Activated CD4-positive, alpha-beta T cell treated with anti-CD3 and anti-CD28 coated beads for 24 hours (primary cell): Measurements from ENCODE around the gene FOXM1.
"Not testable (repeated sequence)": the region's sequence is repeated elsewhere in the genome, so short reads cannot be mapped to it uniquely, and the experiment has no call there.

Experiments
- DNase-seq, 2 donors: peaks; one replicate each; pipeline ENCODE4 v3.0.0-alpha.2; 2020; ENCODE audit warnings: low read depth in 2 of 2

Gene FOXM1

DNA sequence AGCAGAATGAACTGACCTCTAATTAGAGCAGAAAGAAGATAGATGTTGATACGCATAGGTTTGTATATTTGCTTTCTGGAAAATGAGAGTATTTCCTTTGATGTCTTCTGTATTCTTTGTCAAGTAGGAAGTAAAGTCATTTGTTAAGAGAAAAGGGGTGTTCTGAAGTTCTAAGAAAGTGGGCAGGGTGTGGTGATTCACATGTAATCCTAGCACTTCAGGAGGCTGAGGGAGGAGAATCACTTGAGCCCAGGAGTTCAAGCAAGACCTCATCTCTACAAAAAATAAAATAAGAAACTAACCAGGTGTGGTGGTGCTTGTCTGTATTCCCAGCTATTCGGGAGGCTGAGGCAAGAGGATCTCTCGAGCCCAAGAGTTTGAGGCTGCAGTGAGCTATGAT lies 2.9 kb upstream of the FOXM1 start:
- DNase-seq, result no peak

DNA sequence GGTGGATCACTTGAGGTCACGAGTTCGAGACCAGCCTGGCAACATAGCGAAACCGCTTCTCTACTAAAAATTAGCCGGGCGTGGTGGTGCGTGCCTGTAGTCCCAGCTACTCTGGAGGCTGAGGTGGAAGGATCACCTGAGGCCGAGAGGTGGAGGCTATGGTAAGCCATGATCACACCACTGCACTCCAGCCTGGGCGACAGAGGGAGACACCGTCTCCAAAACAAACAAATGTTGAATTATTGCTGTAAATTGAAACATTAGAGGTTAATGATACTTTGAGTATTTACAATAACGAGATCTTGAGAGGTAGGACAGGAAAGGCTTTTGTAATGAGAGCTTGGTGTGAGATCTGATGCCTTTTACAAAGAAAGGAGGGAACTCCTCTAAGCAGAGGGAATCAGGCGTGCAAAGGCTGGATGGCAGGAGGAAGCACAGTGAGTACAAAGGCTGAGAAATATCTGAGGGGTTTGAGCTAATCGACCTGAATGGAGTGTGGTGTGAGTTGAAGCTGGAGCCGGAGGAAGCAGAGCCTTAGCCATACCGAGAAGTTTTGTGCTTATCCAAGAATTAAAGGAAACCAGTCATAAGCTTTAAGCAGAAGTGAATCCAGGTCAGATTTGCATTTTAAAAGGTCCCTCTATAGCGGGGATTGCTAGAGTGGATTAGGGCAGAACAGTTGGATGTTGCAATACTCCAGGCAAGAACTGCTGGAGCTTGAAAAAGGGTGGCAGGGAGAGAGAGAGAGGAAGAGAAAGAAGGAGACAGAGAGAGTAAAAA lies 1.2 kb upstream of the FOXM1 start:
- DNase-seq, result no peak

DNA sequence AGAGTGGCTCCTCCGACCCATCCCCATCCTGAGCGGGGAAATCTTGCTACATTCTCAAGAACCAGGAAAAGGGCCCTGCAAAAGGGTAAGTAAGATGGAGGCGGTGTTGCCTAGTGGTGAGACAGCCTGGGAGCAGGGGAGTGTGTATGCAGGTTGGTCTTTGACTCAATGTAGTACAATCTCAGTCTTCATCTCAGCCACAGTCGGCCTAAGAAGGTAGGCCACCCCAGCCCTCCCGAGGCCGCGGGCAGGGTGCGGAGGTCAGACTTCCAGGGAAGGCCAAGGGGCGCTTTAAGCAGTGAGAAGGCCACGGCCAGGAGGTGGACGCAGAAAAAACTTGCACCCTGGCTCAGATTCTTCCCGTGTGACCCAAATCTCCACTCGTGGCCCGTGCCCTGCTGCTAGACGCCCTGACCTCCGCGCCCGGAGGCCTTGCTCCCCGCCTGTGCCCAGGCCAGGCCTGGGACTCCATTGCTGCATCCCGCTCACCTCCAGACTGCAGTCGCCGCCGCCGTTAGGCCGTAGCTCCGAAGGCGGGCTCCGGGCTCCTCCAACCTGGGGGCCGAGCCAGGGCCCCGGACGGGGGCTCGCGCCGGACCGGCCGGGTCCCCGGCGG lies 435 bp downstream of the FOXM1 start:
- DNase-seq, result no peak

DNA sequence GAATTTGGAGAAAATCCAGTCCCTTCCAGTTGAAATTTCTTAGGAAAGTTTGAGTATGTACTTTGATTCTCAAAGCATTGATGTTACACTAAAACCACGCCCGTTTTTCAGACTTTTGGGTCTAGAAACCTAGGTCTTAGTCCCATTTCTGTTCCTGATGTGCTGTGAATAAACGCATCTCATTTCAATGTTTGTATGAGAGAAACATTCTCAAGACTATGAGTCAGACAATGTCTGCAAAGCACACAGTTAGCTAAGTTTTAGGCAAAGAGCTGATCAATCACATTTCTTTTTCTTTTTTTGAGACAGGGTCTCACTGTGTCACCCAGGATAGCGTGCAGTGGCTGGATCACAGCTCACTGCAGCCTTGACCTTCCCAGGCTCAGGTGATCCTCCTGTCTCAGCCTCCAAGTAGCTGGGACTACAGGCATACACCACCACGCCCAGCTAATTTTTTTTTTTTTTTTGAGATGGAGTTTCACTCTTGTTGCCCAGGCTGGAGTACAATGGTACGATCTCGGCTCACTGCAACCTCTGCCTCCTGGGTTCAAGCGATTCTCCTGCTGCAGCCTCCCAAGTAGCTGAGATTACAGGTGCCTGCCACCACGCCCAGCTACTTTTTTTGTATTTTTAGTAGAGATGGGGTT lies 7.9 kb downstream of the FOXM1 start:
- not testable (repeated sequence) for DNase-seq

DNA sequence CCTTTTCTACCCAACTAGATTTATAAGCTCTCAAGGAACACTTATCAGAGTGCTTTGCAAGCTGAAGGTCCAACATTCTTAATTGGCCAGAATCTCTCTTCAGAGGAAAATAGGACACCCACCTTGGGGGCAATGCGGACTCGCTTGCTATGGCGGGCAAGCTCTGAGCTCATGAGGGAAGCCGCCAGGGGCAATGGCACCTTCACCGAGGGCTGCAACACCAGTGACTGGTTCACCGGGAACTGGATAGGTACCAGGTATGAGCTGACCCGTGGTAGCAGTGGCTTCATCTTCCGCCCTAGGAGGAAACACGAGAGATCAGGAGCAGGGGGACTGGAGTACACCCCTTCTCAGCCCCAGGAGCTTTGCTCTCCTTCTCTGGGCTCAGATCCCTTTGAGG lies 12.8 kb downstream of the FOXM1 start:
- no peak for DNase-seq

DNA sequence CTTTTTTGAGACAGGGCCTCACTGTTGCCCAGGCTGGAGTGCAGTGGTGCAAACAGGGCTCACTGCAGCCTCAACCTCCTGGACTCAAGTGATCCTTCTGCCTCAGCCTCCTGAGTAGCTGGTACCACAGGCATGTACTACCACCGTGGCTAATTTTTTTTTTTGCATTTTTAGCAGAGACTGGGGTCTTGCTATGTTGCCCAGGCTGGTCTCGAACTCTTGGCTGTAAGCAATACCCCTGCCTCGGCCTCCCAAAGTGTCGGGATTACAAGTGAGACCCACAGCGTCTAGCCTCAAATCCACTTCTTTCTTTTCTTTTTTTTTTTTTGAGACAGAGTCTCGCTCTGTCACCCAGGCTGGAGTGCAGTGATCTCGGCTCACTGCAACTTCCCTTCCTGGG lies 13.6 kb downstream of the FOXM1 start:
- DNase-seq, result not testable (repeated sequence)

DNA sequence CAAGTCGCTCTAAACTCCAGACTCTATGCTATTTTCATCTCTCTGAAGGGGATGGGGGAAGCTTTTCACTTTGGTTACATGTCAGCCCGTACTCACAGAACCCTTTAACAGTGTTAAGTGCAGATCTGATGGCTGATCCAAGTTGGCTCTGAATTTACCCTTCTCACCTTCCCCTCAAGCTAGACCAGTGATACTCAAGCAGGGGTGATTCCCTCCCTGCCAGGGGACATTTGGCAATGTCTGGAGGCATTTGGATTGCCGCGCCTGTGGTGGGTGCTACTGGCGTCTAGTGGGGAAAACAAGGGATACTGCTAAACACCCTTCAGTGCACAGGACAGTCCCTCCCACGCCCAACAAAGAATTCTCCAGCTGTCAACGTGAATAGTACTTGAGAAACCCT lies 14.1 kb downstream of the FOXM1 start:
- DNase-seq, result no peak

DNA sequence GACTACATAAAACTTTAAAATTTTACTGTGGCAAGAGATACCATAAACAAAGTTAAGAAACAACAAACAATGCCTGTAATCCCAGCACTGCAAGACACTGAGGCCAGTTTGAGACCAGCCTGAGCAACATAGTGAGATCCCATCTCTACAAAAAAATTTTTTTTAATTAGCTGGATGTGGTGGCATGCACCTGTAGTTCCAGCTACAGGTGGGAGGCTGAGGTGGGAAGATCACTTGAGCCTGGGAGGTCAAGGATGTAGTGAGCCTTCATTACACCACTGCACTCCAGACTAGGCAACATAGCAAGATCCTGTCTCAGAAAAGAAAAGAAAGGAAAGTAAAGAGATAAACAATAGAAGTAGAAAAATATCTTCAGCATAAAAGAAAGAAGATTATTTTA lies 16.8 kb downstream of the FOXM1 start:
- no peak for DNase-seq

DNA sequence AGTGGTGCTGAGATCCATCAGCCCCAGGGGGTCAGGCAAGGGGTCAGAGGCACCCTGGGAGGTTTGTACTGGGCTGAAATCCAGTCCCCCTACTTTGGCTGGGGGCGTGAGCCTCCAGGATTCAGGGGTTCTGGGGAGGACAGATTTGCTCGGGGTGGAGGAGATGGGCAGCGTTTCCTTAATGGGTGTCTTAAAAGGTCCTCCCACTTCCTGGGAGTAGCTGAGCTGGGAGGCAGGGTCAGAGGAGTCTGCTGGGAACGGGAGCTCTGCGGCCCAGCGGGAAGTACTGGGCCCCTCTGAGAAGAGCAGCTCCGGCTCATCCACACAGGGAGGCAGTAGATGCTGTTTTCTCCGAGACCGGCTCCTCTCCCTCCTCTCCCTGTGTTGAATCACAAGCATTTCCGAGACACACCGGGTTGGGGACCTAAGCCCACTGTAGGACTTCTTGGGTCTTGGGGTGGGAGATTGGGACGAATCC lies 18.0 kb downstream of the FOXM1 start:
- DNase-seq, result no peak

DNA sequence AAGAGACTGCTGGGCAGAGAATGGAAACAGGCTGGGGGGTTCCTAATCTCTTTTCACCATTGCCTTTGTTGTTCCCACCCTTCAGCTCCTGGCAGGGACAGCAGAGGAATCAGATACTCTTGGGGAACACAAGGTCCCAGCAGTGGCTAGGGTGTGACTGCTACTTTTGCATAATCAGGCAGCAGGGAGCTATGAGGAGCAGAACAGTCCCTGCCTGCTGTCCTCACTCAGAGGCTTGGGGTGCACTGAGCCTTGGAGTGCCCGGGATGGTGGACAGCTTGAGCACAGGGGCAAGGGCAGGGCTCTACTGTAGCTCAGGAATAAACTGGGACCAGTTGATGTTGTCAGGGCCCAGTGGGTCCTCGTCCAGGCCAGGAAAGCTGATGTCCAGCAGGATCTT lies 18.6 kb downstream of the FOXM1 start:
- no peak for DNase-seq

DNA sequence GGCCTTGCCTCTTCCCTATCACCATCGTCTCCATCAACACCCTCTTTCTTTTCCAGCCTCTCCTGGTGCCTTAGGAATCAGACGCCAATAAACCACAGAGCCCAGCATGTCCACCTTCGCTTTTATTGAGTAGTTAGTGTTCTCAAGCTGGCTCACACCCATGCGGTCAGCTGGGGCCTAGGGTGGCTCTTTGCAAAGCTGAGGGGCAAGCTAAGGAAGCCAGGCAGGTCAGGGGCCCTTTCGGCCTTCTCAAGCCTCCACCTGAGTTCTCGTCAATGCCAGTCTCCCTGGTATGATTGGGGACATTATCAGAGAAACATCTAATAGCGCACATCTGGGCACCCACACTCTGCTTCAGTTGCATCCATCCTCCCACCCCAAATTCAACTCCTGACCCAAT lies 19.4 kb downstream of the FOXM1 start:
- DNase-seq, result no peak

DNA sequence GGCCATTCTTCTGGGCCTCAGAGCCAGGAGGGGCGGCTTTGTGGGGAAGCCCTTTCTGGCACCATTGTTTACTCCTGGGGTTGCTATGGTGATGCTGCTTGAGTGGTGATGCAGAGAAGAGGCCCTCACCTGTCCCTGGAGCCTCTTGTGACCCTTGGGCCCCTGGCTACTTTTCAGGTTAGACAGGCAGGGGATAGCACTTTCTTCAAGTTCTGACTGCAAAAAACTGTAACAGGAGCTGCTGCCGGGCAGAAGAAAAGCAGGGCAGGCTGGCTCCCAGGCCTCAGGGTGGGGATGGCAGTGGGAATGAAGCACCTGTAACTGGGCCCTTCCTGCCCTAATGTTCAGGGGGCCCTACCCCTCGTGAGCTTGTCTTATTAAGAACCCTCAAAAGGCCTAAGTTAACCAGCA lies 19.9 kb downstream of the FOXM1 start, which contains the start of gene TEX52:
Gene TEX52 (minus strand): TSS at position 19 of the 411 bp plus-strand sequence. CDS start 13 bp downstream, at position 6.
- DNase-seq, result no peak

DNA sequence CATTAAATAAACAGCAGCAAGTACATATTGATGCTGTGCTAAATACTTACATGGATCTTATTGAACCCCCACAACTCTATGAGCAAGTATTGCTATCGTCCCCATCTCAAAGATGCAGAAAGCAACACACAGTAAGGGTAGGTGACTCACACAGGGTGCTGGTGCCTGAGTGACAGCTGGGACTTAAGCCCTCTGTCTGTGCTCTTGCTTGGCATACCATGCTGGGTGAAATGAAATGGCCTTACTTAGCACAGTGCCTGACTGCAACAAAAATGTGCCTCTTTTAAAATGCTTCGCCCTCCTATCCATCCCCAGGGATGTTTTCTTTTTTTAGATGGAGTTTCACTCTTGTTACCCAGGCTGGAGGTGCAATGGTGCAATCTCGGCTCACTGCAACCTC lies 20.9 kb downstream of the FOXM1 start:
- DNase-seq, result no peak

DNA sequence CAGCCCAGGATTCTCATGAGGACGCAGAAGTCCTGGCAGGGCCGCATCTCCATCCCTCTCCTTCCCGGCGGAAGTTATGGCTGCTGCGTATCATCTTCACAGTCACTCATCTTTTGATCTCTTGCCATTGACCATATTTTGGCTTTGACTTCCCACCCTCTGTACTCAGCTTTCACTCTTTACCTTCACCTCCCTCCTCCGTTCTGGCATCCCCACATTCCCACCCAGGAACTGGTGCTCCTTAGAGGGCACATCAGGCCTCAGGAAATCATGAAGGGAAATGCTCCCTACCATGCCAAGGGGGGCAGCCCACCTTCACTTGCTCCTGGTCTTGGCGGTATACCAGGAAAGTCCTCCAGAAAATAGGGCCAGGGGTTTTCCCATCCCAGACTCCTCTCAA lies 21.4 kb downstream of the FOXM1 start:
- DNase-seq, result no peak

DNA sequence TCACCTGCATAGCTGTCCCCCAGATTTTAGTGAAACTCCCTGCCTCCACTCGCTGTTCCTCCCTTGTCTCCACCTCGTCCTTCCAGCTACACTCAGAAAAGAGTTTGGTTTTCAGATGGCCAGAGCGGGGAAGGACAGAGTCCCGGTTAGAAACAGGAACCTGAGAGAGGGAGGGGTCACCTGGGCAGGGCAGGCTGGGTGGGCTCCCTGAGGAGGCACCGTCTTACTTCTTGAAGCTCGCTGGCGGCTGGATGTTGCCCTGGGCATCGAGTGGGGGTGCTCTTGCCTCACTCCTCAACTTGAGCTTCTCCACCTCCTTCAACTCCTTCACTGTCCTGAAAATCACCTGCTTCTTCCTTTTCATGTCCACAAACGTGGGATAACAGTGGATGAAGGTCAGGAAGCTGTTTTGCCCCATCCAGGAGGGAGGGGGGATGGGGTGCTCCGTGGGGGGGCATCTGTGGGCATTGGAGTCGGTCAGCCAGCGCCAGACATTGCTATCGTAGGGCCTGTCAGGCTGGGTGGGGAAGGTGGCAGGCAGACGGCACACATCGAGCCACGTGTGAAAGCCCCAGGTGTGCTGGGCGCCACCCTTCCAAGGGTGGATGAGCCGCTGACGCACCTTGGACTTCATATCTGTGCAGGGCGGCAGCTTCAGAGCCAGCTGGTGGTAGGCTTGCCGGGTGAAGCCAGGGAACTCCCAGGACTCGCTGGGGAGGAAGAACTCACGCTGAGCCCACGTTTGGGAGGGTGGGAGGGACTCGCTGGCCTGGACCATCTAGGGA lies 22.1 kb downstream of the FOXM1 start:
- DNase-seq, result no peak

DNA sequence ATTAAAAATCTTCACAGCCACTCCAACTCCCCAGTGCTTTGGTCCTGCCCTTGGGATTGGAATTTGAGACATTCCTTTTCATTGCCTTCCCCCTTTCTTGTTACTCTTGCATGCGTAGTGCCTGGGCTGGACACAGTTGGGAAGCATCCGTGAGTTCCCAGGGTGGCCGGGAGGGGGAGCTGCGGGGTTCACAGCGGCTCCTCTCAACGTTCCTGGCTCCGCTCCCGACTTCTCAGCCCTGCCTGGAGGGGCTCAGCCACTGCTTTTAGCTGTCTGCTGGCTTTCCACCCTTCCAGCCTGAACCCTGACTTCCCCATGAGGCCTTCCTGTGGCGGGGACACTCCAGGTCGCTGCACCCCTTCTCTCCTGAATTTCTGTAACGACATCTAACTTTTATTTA lies 23.3 kb downstream of the FOXM1 start:
- DNase-seq, result peak; percentile 35 to 56

DNA sequence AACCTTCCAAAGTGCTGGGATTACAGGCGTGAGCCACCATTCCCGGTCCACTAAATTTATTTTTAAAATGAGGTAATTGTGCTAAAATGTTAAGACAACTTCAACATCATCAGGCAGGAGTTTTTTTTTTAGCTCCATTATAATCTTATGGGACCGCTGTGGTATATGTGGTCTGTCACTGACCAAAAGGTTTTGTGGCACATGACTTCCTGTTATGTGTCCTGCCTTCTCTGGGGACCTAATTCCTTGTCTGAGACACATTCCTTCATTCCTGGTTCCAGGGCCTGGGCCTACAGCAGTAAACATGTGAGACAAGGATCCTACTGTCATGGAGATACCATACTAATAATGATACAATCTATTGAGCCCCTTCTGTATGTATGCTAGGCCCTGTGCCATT lies 25.0 kb downstream of the FOXM1 start:
- no peak for DNase-seq

DNA sequence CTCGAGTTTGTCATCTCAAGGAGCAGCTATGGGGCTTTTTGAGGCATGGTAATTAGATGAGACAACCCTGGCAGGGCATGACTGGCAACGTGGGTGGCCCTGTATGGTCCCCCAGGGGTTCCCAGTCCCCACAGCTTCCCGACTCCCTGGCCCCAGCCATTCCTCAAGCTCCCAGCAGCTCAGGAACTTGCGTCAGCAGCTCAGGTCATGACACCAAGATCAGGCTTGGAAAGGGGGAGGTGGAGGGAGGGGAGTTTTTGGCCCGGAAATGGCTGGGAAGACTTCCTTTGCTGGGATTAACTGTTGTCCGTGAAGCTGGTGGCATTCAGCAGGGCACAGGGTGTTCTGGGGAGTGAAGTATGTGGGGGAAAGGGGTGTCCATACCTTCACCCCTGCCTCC lies 31.7 kb downstream of the FOXM1 start:
- no peak for DNase-seq

DNA sequence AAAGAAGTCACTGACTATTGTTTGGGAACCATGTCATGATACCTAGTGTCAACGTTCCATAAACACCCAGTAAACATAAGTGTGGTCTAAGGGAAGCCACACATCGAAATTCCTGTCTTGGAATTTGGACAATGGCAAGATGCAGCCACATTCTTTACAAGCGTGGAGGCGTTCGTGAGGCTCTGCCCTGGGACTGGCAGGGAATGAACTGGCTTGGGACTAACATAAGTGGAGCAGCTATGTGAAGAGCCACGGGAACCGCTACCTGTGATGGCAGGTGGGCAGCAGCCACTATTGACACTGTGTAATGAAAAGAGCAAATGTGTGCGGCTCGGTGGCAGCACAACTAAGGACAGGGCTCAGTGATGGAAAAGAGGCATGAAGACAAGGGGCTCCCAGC lies 32.2 kb downstream of the FOXM1 start:
- no peak for DNase-seq

DNA sequence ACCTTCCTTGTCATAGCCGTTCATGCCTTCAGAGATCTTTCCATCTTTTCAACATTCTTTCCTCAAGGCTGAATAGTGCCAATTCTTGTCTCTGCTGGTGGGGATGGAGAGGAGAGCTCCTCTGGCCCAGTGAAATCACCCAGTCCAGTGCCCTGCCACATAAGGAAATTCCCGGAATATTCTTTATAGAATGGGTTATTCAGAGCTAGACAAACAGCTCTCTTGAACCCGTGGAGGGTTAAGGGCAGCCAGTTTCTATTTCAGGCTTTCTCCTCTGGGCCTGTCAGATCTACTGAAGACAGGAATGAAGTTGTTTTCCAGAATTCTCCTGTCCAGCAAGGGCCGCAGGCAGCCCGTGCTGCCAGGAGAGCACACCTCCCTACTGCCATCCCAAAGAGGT lies 34.0 kb downstream of the FOXM1 start:
- no peak for DNase-seq

DNA sequence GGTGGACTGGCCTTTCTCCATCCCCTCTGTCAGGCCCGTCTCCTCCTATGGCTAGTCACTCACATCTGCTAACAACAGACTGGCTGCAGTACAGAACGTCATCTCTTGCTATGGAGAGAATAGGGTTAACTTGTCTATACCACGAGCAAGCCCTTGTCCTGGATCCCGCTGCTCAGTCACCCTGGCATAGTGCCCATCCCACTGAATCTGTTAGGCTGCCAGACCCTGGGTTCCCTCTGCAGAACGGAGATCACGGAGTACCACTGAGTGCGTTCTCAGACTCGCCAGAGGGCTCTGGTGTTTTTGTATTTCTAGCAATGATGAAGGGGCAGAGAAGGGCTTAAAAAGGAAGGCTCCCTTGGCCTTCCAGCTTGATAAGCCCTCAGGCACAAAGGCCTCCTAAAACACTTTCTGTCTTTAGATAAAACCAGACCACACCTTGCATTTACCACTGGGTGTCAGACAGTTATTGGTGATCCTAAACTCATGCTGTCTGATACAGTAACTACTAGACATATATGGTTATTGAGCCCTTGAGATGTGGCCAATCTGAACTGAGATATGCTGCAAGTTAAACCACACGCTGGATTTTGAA lies 35.8 kb downstream of the FOXM1 start:
- no peak for DNase-seq

DNA sequence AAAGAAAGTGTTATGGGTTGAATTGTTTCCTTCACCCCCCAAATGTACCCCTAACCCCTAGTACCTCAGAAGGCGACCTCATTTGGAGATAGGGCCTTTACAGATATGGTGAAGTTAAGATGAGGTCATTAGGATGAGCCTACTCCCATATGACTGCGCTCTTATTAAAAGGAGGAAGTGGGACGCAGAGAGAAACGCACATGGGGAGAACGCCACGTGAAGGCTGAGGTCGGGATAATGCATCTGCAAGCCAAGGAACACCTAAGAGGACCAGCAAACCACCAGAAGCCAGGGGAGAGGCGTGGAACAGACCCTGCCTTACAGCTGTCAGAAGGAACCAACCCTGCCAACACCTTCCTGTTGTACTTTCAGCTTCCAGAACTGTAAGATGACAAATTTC lies 40.4 kb downstream of the FOXM1 start:
- no peak for DNase-seq
